PC-3 (cell line): Measurements from ENCODE around the gene SUSD3. TPM values are rescaled to one million over a fixed set of nuclear protein-coding genes. Genes with fewer than 3 reads are reported as not detected.

Experiments used
- ATAC-seq: fragments of 200-7000 bp; cut with Tn5 transposase; 2 replicates; pipeline ENCODE4 v1.9.1; 2020; ENCODE audit warnings: mild to moderate bottlenecking, moderate library complexity
- BruUV-seq: library from RNA; stranded (reverse); fragments of 400-500 nt; replicated peaks from 2 replicates; lab custom pipeline; 2021; lab: Mats Ljungman, UMichigan
- CTCF ChIA-PET: fragments of 300-600 bp; sonication (Branson Sonifier 250); formaldehyde crosslinking; loops from one replicate; lab custom pipeline; 2022; ENCODE audit warnings: antibody characterized with exemption; lab: Charles Lee
- POLR2A ChIA-PET: fragments of 300-600 bp; sonication (Branson Sonifier 250); formaldehyde crosslinking; loops from one replicate; lab custom pipeline; 2022; ENCODE audit warnings: antibody characterized with exemption; ENCODE audit not compliant: unreplicated experiment; lab: Charles Lee
- DNase-seq: peaks from one replicate; pipeline ENCODE4 v3.0.0-alpha.2; 2015
- H2AFZ ChIP-seq: fragments of 300-600 bp; sonication (generic); 2 replicates; pipeline ENCODE4 v1.6.0; 2016; ENCODE audit warnings: antibody characterized with exemption, low read length
- H3F3A ChIP-seq: fragments of 300-600 bp; sonication (generic); one replicate; pipeline ENCODE4 v1.6.0; 2017; ENCODE audit warnings: antibody characterized with exemption, low read length, control low read depth, mild to moderate bottlenecking; ENCODE audit not compliant: unreplicated experiment
- H3K27ac ChIP-seq: fragments of 300-600 bp; sonication (generic); 2 replicates; pipeline ENCODE4 v1.5.1; 2016; ENCODE audit warnings: mild to moderate bottlenecking, low read length
- H3K27me3 ChIP-seq: fragments of 300-600 bp; sonication (generic); 2 replicates; pipeline ENCODE4 v1.6.1; 2016; ENCODE audit warnings: low read length, mixed read lengths
- H3K36me3 ChIP-seq: fragments of 300-600 bp; sonication (generic); 2 replicates; pipeline ENCODE4 v1.6.1; 2016; ENCODE audit warnings: low read depth, mixed run types, low read length, mixed read lengths
- H3K4me1 ChIP-seq: fragments of 300-600 bp; sonication (generic); 2 replicates; pipeline ENCODE4 v1.5.1; 2016; ENCODE audit warnings: low read length; ENCODE audit not compliant: insufficient read depth
- H3K4me2 ChIP-seq: fragments of 300-600 bp; sonication (generic); 2 replicates; pipeline ENCODE4 v1.6.0; 2016; ENCODE audit warnings: low read length
- H3K4me3 ChIP-seq: fragments of 300-600 bp; sonication (generic); 2 replicates; pipeline ENCODE4 v1.5.1; 2016; ENCODE audit warnings: mild to moderate bottlenecking, low read length, mixed read lengths
- H3K79me2 ChIP-seq: fragments of 300-600 bp; sonication (generic); 2 replicates; pipeline ENCODE4 v1.6.1; 2017; ENCODE audit warnings: low read length, mixed read lengths
- H3K9ac ChIP-seq: fragments of 300-600 bp; sonication (generic); 2 replicates; pipeline ENCODE4 v1.6.0; 2016; ENCODE audit warnings: mild to moderate bottlenecking, low read length
- H3K9me2 ChIP-seq: fragments of 300-600 bp; sonication (generic); replicated peaks from 2 replicates; pipeline ENCODE4 v1.6.1; 2016; ENCODE audit warnings: mixed run types, low read length, mixed read lengths
- H3K9me3 ChIP-seq: fragments of 300-600 bp; sonication (generic); 2 replicates; pipeline ENCODE4 v1.6.1; 2016; ENCODE audit warnings: low read length, mixed read lengths
- H4K20me1 ChIP-seq: fragments of 300-600 bp; sonication (generic); 2 replicates; pipeline ENCODE4 v1.6.1; 2016; ENCODE audit warnings: low read length, mixed read lengths
- EZH2 ChIP-seq: fragments of 300-600 bp; sonication (generic); IDR thresholded peaks from one replicate; pipeline ENCODE4 v1.6.1; 2017; ENCODE audit warnings: antibody characterized with exemption, mild to moderate bottlenecking, low read length; ENCODE audit not compliant: unreplicated experiment
- EZH2phosphoT487 ChIP-seq: fragments of 300-600 bp; sonication (generic); IDR thresholded peaks from 2 replicates; pipeline ENCODE4 v1.6.1; 2018; ENCODE audit warnings: mild to moderate bottlenecking, antibody characterized with exemption, low read length, borderline replicate concordance
- intact Hi-C: fragments of 100-400 bp; cut with micrococcal nuclease; formaldehyde crosslinking; loops from 2 replicates; pipeline ENCODE4 v1.9.0; 2023
- total RNA-seq: library from RNA; depleted of rRNA; stranded (reverse); fragments of >200 nt; gene quantifications from 2 replicates; pipeline ENCODE4 v1.2.3, GENCODE V29; 2014; rRNA removed
- TF ChIP-seq, protein P1 (sequence below): fragments of 300-600 bp; sonication (generic); conservative IDR thresholded peaks from 2 replicates; pipeline ENCODE4 v1.5.1; 2017; ENCODE audit warnings: antibody characterized with exemption, low read depth, mild to moderate bottlenecking, low read length

The SUSD3 gene
- total RNA-seq, 1 experiment from 2014 or later: 13.4 TPM

DNA sequence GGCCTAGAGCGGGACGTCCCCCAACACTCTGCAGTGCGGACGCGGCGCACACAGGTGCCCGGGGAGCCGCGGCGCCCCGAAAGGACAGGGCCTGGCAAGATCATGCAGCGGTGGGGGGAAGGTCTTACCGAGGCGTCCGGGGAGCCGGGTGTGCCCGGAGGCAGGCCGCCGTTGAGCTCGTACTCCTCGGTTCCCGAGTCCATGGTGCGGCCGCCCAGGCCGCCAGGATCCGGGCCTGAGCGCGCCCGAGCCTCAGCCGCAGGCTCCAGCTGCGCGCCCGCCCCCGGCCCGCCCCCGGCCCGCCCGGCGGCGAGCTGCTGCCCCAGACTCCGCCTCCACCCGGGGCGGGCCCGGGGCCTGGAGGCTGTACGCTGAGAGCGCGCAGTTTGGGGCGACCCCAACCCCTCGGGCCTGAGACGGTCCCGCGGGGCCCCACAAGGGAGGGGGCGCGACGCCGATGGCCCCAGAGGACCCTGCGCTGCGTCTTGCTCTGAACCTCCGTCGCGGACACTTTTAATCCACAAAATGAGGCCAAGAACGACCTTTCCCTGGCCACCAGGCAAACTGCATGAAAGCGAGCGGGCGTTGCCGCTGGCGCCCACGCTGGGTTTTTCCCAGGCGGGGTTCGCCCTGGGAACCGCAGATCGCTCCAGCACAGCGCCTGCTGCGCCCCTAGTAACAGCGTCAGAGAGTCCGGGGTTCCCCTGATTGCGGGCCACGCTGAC is 75.7 kb downstream of the SUSD3 start, which contains the start of gene NINJ1:
Gene NINJ1, minus strand, starts transcription at position 237 of the 725 bp plus-strand sequence. Its CDS starts 34 bp downstream, at position 203.
- ChIA-PET POLR2A (interaction anchor here (0.6 kb wide), 1 partner anchor 42 kb away, joined by 4 read pairs; no protein-coding TSS in a partner anchor), CTCF (interaction anchor here (0.6 kb wide), 1 partner anchor 38 kb away, joined by 4 read pairs; the partner anchor contains the start of gene CARD19)
- Histone ChIP-seq H3K4me3 (peak within 1 kb of the TSS; percentile 88), H3K9me2 (no peaks in the 10 kb centered on the region), H3K79me2 (peaks cover 23% of the 10 kb centered on the region), H3K9ac (peak within 1 kb of the TSS; percentile 73), H3K4me2 (peak within 1 kb of the TSS; percentile 98), H4K20me1 (no peaks in the 10 kb centered on the region), H3K4me1 (peaks cover 19% of the 10 kb centered on the region), H3F3A (no peaks in the 10 kb centered on the region), H2AFZ (peak within 1 kb of the TSS; percentile 93), H3K27me3 (no peaks in the 10 kb centered on the region), H3K9me3 (no peaks in the 10 kb centered on the region), H3K27ac (0 out of 2 replicates have a peak within 1 kb of the TSS, but pooled peaks have one; percentile 16), H3K36me3 (no peaks in the 10 kb centered on the region)
- DNase-seq: peak; percentile 63
- ATAC-seq: peak; percentile 88
- no TSS peak for BruUV-seq
- intact Hi-C loops: no loop called here
- no peak for TF ChIP-seq EZH2phosphoT487
- TF ChIP-seq, protein P1, sequence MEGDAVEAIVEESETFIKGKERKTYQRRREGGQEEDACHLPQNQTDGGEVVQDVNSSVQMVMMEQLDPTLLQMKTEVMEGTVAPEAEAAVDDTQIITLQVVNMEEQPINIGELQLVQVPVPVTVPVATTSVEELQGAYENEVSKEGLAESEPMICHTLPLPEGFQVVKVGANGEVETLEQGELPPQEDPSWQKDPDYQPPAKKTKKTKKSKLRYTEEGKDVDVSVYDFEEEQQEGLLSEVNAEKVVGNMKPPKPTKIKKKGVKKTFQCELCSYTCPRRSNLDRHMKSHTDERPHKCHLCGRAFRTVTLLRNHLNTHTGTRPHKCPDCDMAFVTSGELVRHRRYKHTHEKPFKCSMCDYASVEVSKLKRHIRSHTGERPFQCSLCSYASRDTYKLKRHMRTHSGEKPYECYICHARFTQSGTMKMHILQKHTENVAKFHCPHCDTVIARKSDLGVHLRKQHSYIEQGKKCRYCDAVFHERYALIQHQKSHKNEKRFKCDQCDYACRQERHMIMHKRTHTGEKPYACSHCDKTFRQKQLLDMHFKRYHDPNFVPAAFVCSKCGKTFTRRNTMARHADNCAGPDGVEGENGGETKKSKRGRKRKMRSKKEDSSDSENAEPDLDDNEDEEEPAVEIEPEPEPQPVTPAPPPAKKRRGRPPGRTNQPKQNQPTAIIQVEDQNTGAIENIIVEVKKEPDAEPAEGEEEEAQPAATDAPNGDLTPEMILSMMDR: no peak
- no peak for TF ChIP-seq EZH2

Other genes with a start within 250 kb of the SUSD3 start
- 3.8 and 3.9 TPM in 2 replicates for gene ZNF484, start 180.7 kb upstream of the SUSD3 start, total RNA-seq
- 5.4 and 6.3 TPM in 2 replicates for gene FGD3, start 111.2 kb upstream of the SUSD3 start, total RNA-seq
- 68.6 and 86.0 TPM in 2 replicates for gene CARD19, start 37.5 kb downstream of the SUSD3 start, total RNA-seq
- gene NINJ1, start 75.5 kb downstream of the SUSD3 start, total RNA-seq: 28.8 and 30.5 TPM in 2 replicates
- gene WNK2, start 125.4 kb downstream of the SUSD3 start, total RNA-seq: 11.7 and 15.5 TPM in 2 replicates